Loucy (cell line): Measurements from ENCODE around the gene ITGB4.

Source experiments
- CTCF ChIP-seq: fragments of 200-600 bp; sonication (generic); conservative IDR thresholded peaks from 2 replicates; pipeline ENCODE4 v1.5.1; 2014; ENCODE audit warnings: mild to moderate bottlenecking, antibody characterized with exemption, low read length
- EZH2phosphoT487 ChIP-seq: fragments of 200-600 bp; IDR thresholded peaks from 2 replicates; pipeline ENCODE4 v1.6.1; 2018; ENCODE audit warnings: antibody characterized with exemption, mild to moderate bottlenecking, moderate library complexity, borderline replicate concordance

- no peak for TF ChIP-seq EZH2phosphoT487
- TF ChIP-seq CTCF = no peak
These were observed 8.8 kb downstream of the ITGB4 start for GRCh38 chr17:75730065-75730464.
